Panc1 (cell line): ENCODE data around the gene LRP3. TPM values are rescaled to one million over a fixed set of nuclear protein-coding genes. Genes with fewer than 3 reads are reported as not detected.

ENCODE experiments used
- ATAC-seq: fragments of 200-7000 bp; cut with Tn5 transposase; 2 replicates; pipeline ENCODE4 v1.9.1; 2020; ENCODE audit warnings: mild to moderate bottlenecking, moderate library complexity
- BruUV-seq: library from RNA; stranded (reverse); fragments of 400-500 nt; replicated peaks from 2 replicates; lab custom pipeline; 2021; lab: Mats Ljungman, UMichigan
- CTCF ChIA-PET: fragments of 300-600 bp; sonication (Branson Sonifier 250); formaldehyde crosslinking; loops from one replicate; lab custom pipeline; 2022; ENCODE audit warnings: antibody characterized with exemption; lab: Charles Lee
- POLR2A ChIA-PET: fragments of 300-600 bp; sonication (Branson Sonifier 250); formaldehyde crosslinking; loops from one replicate; lab custom pipeline; 2022; ENCODE audit warnings: antibody characterized with exemption; lab: Charles Lee
- DNase-seq: peaks from one replicate; pipeline ENCODE4 v3.0.0-alpha.2; 2010; ENCODE audit warnings: low read depth, low spot score
- H3K27ac ChIP-seq: 2 replicates; pipeline ENCODE4 v1.5.1; 2011; ENCODE audit warnings: mild to moderate bottlenecking, low read length, inconsistent platforms
- H3K27me3 ChIP-seq: fragments of 200-500 bp; sonication (Bioruptor generic); 2 replicates; pipeline ENCODE4 v1.6.0; 2014; ENCODE audit warnings: low read length, inconsistent platforms; ENCODE audit not compliant: control insufficient read depth, insufficient read depth
- H3K36me3 ChIP-seq: fragments of 200-500 bp; sonication (Bioruptor generic); 2 replicates; pipeline ENCODE4 v1.5.1; 2014; ENCODE audit warnings: inconsistent platforms, mild to moderate bottlenecking, low read length, moderate library complexity; ENCODE audit not compliant: control insufficient read depth, insufficient read depth
- H3K4me1 ChIP-seq: 2 replicates; pipeline ENCODE4 v1.5.1; 2011; ENCODE audit warnings: inconsistent platforms, mild to moderate bottlenecking, low read length, moderate library complexity; ENCODE audit not compliant: control insufficient read depth, insufficient read depth
- H3K4me3 ChIP-seq, 2 experiments: 2 replicates each; pipeline ENCODE4 v1.5.1; 2011 to 2012; ENCODE audit warnings: low read depth in 2 of 2, low read length in 2 of 2, mild to moderate bottlenecking in 2 of 2, inconsistent platforms in 1 of 2, moderate library complexity in 1 of 2
- H3K9me3 ChIP-seq: fragments of 200-500 bp; sonication (Bioruptor generic); 2 replicates; pipeline ENCODE4 v1.5.1; 2014; ENCODE audit warnings: low read depth, mild to moderate bottlenecking, inconsistent platforms, low read length, moderate library complexity; ENCODE audit not compliant: control insufficient read depth, insufficient read depth
- POLR2AphosphoS5 ChIP-seq: IDR thresholded peaks from 2 replicates; pipeline ENCODE4 v1.6.1; 2012; ENCODE audit warnings: mild to moderate bottlenecking, low read depth, low read length, moderate library complexity
- SIN3A ChIP-seq: IDR thresholded peaks from 2 replicates; pipeline ENCODE4 v1.6.1; 2012; ENCODE audit warnings: low read depth, mild to moderate bottlenecking, low read length, moderate library complexity, borderline replicate concordance; ENCODE audit not compliant: insufficient read depth
- TCF7L2 ChIP-seq: IDR thresholded peaks from 2 replicates; pipeline ENCODE4 v1.6.1; 2011; ENCODE audit warnings: mild to moderate bottlenecking, low read depth, low read length, inconsistent platforms
- in situ Hi-C: cut with HindIII; loops from 2 replicates; pipeline ENCODE4 v1.10.0; 2016; ENCODE audit warnings: low sequenced_read_pairs, low pct_unique_long_range_greater_than_20kb
- intact Hi-C: fragments of 100-400 bp; cut with micrococcal nuclease; formaldehyde crosslinking; loops from one replicate; pipeline ENCODE4 v1.10.0; 2022; ENCODE audit not compliant: unreplicated experiment
- total RNA-seq: library from RNA; stranded (reverse); gene quantifications from one replicate; pipeline ENCODE4 v1.2.1, GENCODE V29; 2021; ENCODE audit not compliant: unreplicated experiment
- TF ChIP-seq, protein P1 (sequence below), 2 experiments: IDR thresholded peaks; 2 replicates each; pipeline ENCODE4 v1.6.1; 2011 to 2012; ENCODE audit warnings: low read depth in 2 of 2, control low read depth in 1 of 2, low read length in 1 of 2, mild to moderate bottlenecking in 1 of 2, moderate library complexity in 1 of 2; ENCODE audit not compliant: insufficient read depth in 1 of 2
- TF ChIP-seq, protein P2 (sequence below): fragments of 450-650 bp; IDR thresholded peaks from 2 replicates; pipeline ENCODE4 v1.5.1; 2017; ENCODE audit warnings: mild to moderate bottlenecking

The LRP3 gene
- total RNA-seq, 1 experiment from 2014 or later = 28.6 TPM

DNA sequence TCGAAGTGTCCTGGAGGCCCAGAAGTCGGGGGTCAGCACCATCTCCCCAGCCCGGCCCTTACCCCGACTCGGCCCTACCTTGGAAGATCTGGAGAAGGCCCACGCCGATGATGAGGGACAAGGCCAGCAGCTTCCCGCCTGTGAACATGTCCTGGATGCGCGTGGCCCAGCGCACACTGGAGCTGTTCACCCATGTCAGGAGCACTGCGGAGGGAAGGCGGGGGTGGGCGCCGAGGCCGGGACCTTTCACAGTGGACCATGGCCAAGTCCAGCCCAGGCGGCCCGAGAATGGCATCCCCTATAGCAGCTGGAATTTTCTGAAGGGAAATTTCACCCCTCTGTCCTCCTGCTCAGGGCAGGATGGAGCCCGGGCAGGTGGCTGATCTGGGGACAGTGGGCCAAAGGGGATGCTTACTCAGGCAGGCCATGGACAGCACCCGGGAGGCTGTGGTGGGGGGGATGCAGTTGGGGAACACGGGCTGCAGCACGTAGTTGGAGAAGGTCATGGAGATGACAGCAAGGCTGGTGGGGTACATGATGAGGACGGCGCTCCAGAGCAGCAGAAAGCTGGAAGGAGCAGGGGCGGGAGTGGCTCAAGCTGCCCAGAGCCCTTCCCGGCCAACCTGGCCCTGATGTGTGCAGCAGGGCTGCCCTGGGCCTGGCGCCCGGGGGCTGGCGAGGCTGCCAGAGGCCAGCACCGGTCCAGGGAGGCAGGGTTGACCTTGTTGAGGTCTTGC lies 18.5 kb downstream of the LRP3 start:
- in situ Hi-C loops = no loop called here
- BruUV-seq = no TSS peak
- POLR2A ChIA-PET = no interaction called here

DNA sequence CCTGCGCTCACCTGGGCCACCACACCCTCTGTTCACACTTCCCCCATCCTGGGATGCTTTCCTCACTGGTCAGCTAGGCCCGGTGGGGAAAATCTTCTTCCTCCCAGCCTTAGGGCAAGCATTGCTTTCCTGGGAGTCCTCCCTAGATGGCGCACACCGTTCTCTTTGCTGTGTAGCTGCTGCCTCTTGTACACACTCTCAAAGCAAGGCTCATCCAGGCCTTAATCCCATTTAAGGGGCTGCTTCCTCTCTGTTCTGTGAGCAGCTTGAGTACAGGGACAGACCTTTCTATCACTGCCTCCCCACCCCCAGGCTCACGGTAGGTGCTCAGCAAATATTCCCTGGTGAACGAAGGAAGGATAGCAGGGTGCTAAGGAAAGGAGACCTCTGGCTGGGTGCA lies 20.5 kb downstream of the LRP3 start:
- ChIA-PET CTCF (interaction anchor here (0.6 to 0.7 kb wide), 2 partner anchors 9 to 195 kb away, joined by 3 to 14 read pairs; no protein-coding TSS in a partner anchor), POLR2A (no interaction called here)
- TF ChIP-seq, protein P1, sequence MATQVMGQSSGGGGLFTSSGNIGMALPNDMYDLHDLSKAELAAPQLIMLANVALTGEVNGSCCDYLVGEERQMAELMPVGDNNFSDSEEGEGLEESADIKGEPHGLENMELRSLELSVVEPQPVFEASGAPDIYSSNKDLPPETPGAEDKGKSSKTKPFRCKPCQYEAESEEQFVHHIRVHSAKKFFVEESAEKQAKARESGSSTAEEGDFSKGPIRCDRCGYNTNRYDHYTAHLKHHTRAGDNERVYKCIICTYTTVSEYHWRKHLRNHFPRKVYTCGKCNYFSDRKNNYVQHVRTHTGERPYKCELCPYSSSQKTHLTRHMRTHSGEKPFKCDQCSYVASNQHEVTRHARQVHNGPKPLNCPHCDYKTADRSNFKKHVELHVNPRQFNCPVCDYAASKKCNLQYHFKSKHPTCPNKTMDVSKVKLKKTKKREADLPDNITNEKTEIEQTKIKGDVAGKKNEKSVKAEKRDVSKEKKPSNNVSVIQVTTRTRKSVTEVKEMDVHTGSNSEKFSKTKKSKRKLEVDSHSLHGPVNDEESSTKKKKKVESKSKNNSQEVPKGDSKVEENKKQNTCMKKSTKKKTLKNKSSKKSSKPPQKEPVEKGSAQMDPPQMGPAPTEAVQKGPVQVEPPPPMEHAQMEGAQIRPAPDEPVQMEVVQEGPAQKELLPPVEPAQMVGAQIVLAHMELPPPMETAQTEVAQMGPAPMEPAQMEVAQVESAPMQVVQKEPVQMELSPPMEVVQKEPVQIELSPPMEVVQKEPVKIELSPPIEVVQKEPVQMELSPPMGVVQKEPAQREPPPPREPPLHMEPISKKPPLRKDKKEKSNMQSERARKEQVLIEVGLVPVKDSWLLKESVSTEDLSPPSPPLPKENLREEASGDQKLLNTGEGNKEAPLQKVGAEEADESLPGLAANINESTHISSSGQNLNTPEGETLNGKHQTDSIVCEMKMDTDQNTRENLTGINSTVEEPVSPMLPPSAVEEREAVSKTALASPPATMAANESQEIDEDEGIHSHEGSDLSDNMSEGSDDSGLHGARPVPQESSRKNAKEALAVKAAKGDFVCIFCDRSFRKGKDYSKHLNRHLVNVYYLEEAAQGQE (IDR thresholded peaks at IDR 0.05; ENCODE audit: insufficient read depth in 1 of 2, low read depth in 2 of 2, low read length in 1 of 2) = no peak
- no peaks in the 10 kb centered on the region for H3K36me3 ChIP-seq
- no TSS peak for BruUV-seq
- H3K9me3 ChIP-seq = no peaks in the 10 kb centered on the region
- H3K4me3 ChIP-seq = no peak overlapping the region
- ATAC-seq (peak; percentile 66), DNase-seq (no peak)
- in situ Hi-C loops (no loop called here), intact Hi-C loops (no loop called here)
- H3K4me1 ChIP-seq = no peaks in the 10 kb centered on the region
- H3K27ac ChIP-seq = no peak overlapping the region
- no peaks in the 10 kb centered on the region for H3K27me3 ChIP-seq

More for the DNA sequence above, 18.5 kb downstream of the LRP3 start:
- TF ChIP-seq, protein P1 (IDR thresholded peaks at IDR 0.05; ENCODE audit: insufficient read depth in 1 of 2, low read depth in 2 of 2, low read length in 1 of 2) = no peak
- TF ChIP-seq, protein P2, sequence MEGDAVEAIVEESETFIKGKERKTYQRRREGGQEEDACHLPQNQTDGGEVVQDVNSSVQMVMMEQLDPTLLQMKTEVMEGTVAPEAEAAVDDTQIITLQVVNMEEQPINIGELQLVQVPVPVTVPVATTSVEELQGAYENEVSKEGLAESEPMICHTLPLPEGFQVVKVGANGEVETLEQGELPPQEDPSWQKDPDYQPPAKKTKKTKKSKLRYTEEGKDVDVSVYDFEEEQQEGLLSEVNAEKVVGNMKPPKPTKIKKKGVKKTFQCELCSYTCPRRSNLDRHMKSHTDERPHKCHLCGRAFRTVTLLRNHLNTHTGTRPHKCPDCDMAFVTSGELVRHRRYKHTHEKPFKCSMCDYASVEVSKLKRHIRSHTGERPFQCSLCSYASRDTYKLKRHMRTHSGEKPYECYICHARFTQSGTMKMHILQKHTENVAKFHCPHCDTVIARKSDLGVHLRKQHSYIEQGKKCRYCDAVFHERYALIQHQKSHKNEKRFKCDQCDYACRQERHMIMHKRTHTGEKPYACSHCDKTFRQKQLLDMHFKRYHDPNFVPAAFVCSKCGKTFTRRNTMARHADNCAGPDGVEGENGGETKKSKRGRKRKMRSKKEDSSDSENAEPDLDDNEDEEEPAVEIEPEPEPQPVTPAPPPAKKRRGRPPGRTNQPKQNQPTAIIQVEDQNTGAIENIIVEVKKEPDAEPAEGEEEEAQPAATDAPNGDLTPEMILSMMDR = no peak
- TF ChIP-seq SIN3A = no peak
- TF ChIP-seq TCF7L2 = no peak
- no peak for TF ChIP-seq POLR2AphosphoS5
- H3K27ac ChIP-seq = no peak overlapping the region
- H3K27me3 ChIP-seq = no peaks in the 10 kb centered on the region
- no peaks in the 10 kb centered on the region for H3K9me3 ChIP-seq
- H3K36me3 ChIP-seq = no peaks in the 10 kb centered on the region
- no peaks in the 10 kb centered on the region for H3K4me1 ChIP-seq
- CTCF ChIA-PET = no interaction called here
- ATAC-seq = peak; percentile 34; the same call in 1 of the 2 replicates
- no peak overlapping the region for H3K4me3 ChIP-seq
- intact Hi-C loops = no loop called here
- DNase-seq = no peak
